DOHH2 (cell line): ENCODE measurements around the gene MOB4.

Source experiments
- EZH2phosphoT487 ChIP-seq: fragments of 200-600 bp; sonication (generic); IDR thresholded peaks from 2 replicates; pipeline ENCODE4 v1.6.1; 2017; ENCODE audit warnings: borderline replicate concordance, mild to moderate bottlenecking, antibody characterized with exemption, low read length, moderate library complexity, mixed read lengths
- TF ChIP-seq, protein P1 (sequence below): fragments of 200-600 bp; sonication (generic); IDR thresholded peaks from one replicate; pipeline ENCODE4 v1.5.1; 2014; ENCODE audit warnings: antibody characterized with exemption, mild to moderate bottlenecking, low read depth, low read length; ENCODE audit not compliant: poor library complexity, severe bottlenecking

DNA sequence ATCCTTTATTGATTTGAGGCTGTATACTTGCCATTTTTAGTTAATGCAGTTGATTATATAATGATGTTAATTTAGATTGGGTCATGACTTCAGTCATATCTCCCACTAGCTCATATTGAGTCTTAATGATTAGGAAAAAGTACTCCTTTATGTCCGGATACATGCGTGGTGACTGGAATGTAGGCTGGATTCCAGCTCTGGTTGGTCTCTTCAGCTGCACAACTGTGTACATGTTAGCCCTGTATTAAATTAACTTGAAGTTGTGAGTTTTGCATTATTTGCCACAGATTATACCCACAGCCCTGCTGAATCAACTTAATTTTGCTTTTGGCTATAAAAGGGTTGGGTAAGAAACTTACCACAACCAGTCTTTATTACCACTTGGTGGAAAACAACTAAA, 22.5 kb downstream of the MOB4 start:
- TF ChIP-seq, protein P1, sequence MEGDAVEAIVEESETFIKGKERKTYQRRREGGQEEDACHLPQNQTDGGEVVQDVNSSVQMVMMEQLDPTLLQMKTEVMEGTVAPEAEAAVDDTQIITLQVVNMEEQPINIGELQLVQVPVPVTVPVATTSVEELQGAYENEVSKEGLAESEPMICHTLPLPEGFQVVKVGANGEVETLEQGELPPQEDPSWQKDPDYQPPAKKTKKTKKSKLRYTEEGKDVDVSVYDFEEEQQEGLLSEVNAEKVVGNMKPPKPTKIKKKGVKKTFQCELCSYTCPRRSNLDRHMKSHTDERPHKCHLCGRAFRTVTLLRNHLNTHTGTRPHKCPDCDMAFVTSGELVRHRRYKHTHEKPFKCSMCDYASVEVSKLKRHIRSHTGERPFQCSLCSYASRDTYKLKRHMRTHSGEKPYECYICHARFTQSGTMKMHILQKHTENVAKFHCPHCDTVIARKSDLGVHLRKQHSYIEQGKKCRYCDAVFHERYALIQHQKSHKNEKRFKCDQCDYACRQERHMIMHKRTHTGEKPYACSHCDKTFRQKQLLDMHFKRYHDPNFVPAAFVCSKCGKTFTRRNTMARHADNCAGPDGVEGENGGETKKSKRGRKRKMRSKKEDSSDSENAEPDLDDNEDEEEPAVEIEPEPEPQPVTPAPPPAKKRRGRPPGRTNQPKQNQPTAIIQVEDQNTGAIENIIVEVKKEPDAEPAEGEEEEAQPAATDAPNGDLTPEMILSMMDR, result no peak
- no peak for TF ChIP-seq EZH2phosphoT487
